Left lung (tissue), 10 donors: ENCODE data around the gene DISC1. TPM values are rescaled to one million over a fixed set of nuclear protein-coding genes. Genes with fewer than 3 reads are reported as not detected.

ENCODE experiments used
- ATAC-seq: fragments of 200-7000 bp; cut with Tn5 transposase; one replicate; pipeline ENCODE4 v1.9.1; 2020; ENCODE audit warnings: moderate library complexity
- DNase-seq, 4 donors: peaks; one replicate each; pipeline ENCODE4 v3.0.0-alpha.2; 2013 to 2020
- H3K27ac ChIP-seq, 2 donors: fragments of 200-600 bp; sonication (generic) in 1 of 2; one replicate each; pipeline versions ENCODE4 v1.5.0 to v1.8.0; 2020 to 2021
- H3K27me3 ChIP-seq, 2 donors: fragments of 200-600 bp; sonication (generic) in 1 of 2; one replicate each; pipeline versions ENCODE4 v1.5.0 to v1.8.0; 2020 to 2021
- H3K36me3 ChIP-seq, 2 donors: fragments of 200-600 bp; sonication (generic) in 1 of 2; one replicate each; pipeline versions ENCODE4 v1.5.0 to v1.8.0; 2020 to 2021
- H3K4me1 ChIP-seq, 2 donors: fragments of 200-600 bp; one replicate each; pipeline ENCODE4 v1.8.0; 2021
- H3K4me3 ChIP-seq, 2 donors: fragments of 200-600 bp; sonication (generic) in 1 of 2; one replicate each; pipeline versions ENCODE4 v1.5.0 to v1.8.0; 2020 to 2021; ENCODE audit warnings: mild to moderate bottlenecking in 1 of 2
- H3K9me3 ChIP-seq, 2 donors: fragments of 200-600 bp; sonication (generic) in 1 of 2; one replicate each; pipeline versions ENCODE4 v1.5.0 to v1.8.0; 2020 to 2021
- intact Hi-C, 2 donors: fragments of 100-400 bp; cut with DNase I; formaldehyde crosslinking; loops; one replicate each; pipeline versions ENCODE4 v1.11.2 to v1.14.2; 2022
- polyA plus RNA-seq, 6 donors: library from polyadenylated mRNA; unstranded; fragments of 120-200 nt; gene quantifications; one replicate each; pipeline ENCODE4 v1.2.1, GENCODE V29; 2013; ENCODE audit not compliant: insufficient read length in 6 of 6
- total RNA-seq, 2 donors: library from RNA; stranded (reverse); fragmentation: NEBNext Ultra II Directional; extraction: Animal tissue kit (Norgen Biotek cat#: 25700); gene quantifications; one replicate each; pipeline ENCODE4 v1.2.1, GENCODE V29; 2021
- TF ChIP-seq, protein P1 (sequence below), 2 donors: fragments of 200-600 bp; sonication (generic) in 1 of 2; IDR thresholded peaks; one replicate each; pipeline versions ENCODE4 v1.5.0 to v1.8.0; 2021; ENCODE audit warnings: antibody characterized with exemption in 2 of 2
- donor health status: DM: no; HTN: yes; CAD: no.
- donor health status: DM: no; HTN: no; CAD: no.

Gene DISC1
- total and polyA plus RNA-seq, 8 donors: 3.9 to 11.7 (median 10.5) TPM

DNA sequence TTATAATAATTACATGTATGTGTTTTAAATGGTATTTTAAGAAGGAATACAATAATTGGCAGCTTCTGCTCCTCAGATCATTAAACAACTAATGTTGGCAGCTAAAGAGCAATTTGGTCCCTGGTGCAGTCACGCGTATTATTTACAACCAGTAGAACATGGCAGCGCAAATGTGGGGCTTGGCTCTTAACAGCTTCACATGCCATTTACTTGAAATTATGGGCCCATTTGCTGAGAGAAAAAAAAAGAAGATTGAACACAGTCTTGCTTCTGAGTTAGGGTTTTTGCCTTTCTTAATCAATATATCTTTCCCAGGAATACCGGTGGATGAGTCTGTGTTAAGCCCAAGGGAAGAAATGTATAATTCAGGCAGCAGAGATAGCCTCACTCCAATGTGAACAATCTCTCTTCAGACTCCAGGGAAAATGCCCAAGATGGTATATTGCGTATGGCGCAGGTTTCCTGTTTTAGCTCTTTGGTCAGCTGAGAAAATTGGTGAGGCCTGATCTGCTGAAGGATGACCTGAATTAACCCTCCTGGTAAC lies 174.5 kb downstream of the DISC1 start:
- Histone ChIP-seq H3K4me1 (peaks cover 0 to 17% of the 10 kb centered on the region in 2 donors), H3K27ac (no peak overlapping the region), H3K9me3 (no peaks in the 10 kb centered on the region), H3K36me3 (no peaks in the 10 kb centered on the region), H3K27me3 (no peaks in the 10 kb centered on the region), H3K4me3 (no peak overlapping the region)
- DNase-seq (no peak), ATAC-seq (no peak)
- TF ChIP-seq, protein P1, sequence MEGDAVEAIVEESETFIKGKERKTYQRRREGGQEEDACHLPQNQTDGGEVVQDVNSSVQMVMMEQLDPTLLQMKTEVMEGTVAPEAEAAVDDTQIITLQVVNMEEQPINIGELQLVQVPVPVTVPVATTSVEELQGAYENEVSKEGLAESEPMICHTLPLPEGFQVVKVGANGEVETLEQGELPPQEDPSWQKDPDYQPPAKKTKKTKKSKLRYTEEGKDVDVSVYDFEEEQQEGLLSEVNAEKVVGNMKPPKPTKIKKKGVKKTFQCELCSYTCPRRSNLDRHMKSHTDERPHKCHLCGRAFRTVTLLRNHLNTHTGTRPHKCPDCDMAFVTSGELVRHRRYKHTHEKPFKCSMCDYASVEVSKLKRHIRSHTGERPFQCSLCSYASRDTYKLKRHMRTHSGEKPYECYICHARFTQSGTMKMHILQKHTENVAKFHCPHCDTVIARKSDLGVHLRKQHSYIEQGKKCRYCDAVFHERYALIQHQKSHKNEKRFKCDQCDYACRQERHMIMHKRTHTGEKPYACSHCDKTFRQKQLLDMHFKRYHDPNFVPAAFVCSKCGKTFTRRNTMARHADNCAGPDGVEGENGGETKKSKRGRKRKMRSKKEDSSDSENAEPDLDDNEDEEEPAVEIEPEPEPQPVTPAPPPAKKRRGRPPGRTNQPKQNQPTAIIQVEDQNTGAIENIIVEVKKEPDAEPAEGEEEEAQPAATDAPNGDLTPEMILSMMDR (IDR thresholded peaks at IDR 0.05): no peak
- intact Hi-C loops: no loop called here

DNA sequence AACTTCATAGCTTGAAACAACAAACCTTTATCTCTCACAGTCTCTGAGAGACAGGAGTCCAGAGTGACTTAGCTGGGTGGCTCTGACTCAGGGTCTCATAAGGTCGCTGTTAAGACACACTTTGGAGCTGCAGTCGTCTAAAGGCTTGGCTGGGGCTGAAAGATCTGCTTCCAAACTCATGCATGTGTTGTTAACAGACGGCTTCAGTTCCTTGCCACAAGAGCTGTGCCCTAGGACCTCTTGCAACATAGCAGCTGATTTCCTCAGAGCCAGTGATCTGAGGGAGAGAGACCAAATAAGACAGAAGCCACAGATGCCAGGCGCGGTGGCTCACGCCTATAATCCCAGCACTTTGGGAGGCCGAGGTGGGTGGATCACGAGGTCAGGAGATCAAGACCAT lies 176.8 kb downstream of the DISC1 start:
- Histone ChIP-seq H3K9me3 (no peaks in the 10 kb centered on the region), H3K27ac (no peak overlapping the region), H3K27me3 (no peaks in the 10 kb centered on the region), H3K4me3 (no peak overlapping the region), H3K36me3 (no peaks in the 10 kb centered on the region), H3K4me1 (peaks cover 0 to 18% of the 10 kb centered on the region in 2 donors)
- DNase-seq (peak in 2 of 4 donors; percentile 53 to 56), ATAC-seq (peak; percentile 61)
- intact Hi-C loops: no loop called here
- TF ChIP-seq, protein P1 (IDR thresholded peaks at IDR 0.05): no peak

DNA sequence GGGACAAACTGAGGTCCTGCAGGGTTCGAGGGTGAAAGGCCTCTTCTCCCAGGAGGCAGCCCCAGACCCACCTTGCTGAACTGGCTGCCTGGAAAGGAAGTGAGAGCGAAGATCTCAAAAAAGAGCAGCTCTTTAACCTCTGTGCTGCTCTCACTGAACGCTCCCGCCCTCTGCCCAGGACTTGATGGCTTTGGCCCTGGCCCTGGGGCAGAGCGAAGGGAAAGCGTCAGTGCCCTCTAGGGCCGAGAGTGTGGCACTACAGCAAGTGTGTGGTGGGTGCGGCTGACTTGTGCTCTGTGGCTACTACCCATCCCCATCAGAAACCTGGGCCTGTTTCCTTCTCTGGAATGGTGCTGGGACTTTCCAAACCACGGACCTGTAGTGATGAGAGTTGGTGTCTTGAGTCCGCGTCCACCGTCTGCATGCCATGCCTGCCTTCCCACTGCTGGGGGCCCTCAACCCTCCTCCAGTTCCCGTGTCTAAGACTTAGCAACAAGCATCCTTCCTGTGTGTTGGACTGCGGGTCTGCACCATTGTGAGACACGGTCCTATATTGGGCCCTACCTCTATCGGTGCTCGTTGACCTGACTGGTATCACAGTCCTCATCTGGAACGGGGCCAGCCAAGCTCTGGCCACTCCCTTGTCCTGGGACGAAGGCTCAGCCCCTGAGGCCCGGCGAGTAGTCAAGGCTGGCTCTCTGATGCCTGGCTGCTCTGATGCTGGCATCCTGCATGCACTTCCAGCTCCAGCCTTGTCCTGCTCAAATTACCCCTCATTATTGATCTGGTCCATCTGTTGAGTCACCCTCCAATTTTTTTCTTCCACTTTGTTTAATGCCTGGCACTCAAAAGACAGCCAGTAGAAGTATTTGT lies 180.3 kb downstream of the DISC1 start:
- H3K36me3 ChIP-seq: no peaks in the 10 kb centered on the region
- DNase-seq (peak in 2 of 4 donors; percentile 60 to 85), ATAC-seq (peak; percentile 94)

DNA sequence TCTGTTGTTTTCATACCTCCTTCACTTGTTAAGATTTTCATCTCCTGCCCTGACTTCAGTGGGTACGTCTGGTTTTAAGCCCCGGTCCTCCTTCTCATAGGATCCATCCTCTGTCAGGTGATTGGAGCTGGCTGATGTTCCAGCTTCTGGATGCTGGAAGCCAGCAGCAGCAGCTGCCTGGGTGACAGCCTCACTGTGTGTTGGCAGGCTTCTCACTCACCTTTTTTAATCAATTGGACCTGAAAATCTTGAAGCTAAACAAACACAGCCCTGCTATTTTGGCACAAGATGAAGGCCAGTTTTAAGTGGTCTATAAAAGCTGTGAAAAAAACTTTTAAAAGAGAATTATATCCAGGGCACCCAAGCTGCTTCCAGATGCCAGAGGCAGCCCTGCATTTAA lies 181.0 kb downstream of the DISC1 start:
- no peak for ATAC-seq
- peaks cover 0 to 25% of the 10 kb centered on the region in 2 donors for H3K4me1 ChIP-seq
- intact Hi-C loops: no loop called here

More for the DNA sequence above, 180.3 kb downstream of the DISC1 start:
- intact Hi-C loops: no loop called here
- Histone ChIP-seq H3K27ac (no peak overlapping the region), H3K27me3 (no peaks in the 10 kb centered on the region), H3K4me1 (peaks cover 0 to 26% of the 10 kb centered on the region in 2 donors), H3K4me3 (no peak overlapping the region), H3K9me3 (no peaks in the 10 kb centered on the region)
- TF ChIP-seq, protein P1 (IDR thresholded peaks at IDR 0.05): peak; percentile 47 to 62

DNA sequence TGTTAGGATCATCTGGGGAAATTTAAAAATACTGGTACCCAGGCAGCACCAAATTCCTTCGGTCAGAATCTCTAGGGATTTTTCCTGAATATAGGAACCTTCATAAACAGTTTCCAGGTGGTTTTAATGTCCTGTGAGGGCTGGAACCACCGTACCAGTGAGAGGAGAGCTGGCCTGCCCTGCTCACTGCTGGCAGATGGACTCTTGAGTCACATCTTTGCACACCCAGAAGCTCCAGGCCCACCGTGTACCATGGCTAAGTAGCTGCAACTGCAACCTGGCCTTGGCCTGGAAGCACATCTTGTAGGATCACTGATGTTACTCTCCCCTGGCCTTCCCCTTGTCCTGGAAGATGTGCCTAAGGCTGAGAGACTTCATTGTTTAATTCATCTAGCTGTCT lies 181.5 kb downstream of the DISC1 start:
- no peak overlapping the region for H3K27ac ChIP-seq
- intact Hi-C loops: no loop called here
- H3K4me1 ChIP-seq: peaks cover 0 to 19% of the 10 kb centered on the region in 2 donors
- ATAC-seq (no peak), DNase-seq (no peak)
- no peaks in the 10 kb centered on the region for H3K36me3 ChIP-seq
- no peak overlapping the region for H3K4me3 ChIP-seq
- no peaks in the 10 kb centered on the region for H3K9me3 ChIP-seq
- TF ChIP-seq, protein P1 (IDR thresholded peaks at IDR 0.05): no peak
- H3K27me3 ChIP-seq: no peaks in the 10 kb centered on the region

More for the DNA sequence above, 181.0 kb downstream of the DISC1 start:
- no peaks in the 10 kb centered on the region for H3K36me3 ChIP-seq
- H3K27me3 ChIP-seq: no peaks in the 10 kb centered on the region
- no peak overlapping the region for H3K4me3 ChIP-seq
- H3K27ac ChIP-seq: no peak overlapping the region
- H3K9me3 ChIP-seq: no peaks in the 10 kb centered on the region
- TF ChIP-seq, protein P1 (IDR thresholded peaks at IDR 0.05): no peak
- peak in 1 of 4 donors; percentile 47 for DNase-seq
